Kidney capillary endothelial cell (primary cell): ENCODE measurements around the gene ZKSCAN3.
A peak's percentile ranks its signal among the peaks of the same experiment; 100 is the strongest.
"Not testable (repeated sequence)": the region's sequence is repeated elsewhere in the genome, so short reads cannot be mapped to it uniquely, and the experiment has no call there.

Experiments
- DNase-seq: peaks from one replicate; pipeline ENCODE4 v3.0.0-alpha.2; 2018; ENCODE audit warnings: low spot score

Gene ZKSCAN3

GRCh38 chr6:28377879-28378278 lies 28.1 kb downstream of the ZKSCAN3 start:
- no peak for DNase-seq

- DNase-seq = no peak
Observed at GRCh38 chr6:28378644-28379043, 28.9 kb downstream of the ZKSCAN3 start.

- no peak for DNase-seq
Observed at GRCh38 chr6:28380381-28380780, 30.6 kb downstream of the ZKSCAN3 start.

- peak; percentile 71 for DNase-seq
Observed at GRCh38 chr6:28383235-28384142, 33.7 kb downstream of the ZKSCAN3 start.

- DNase-seq = no peak
Observed at GRCh38 chr6:28384143-28384533, 34.4 kb downstream of the ZKSCAN3 start.

- DNase-seq = no peak
Observed at GRCh38 chr6:28390688-28391087, 40.9 kb downstream of the ZKSCAN3 start.

- peak; percentile 10 for DNase-seq
Observed at GRCh38 chr6:28393912-28394662, 44.3 kb downstream of the ZKSCAN3 start.

GRCh38 chr6:28395918-28396317 lies 46.2 kb downstream of the ZKSCAN3 start:
- no peak for DNase-seq

GRCh38 chr6:28399350-28400121 lies 49.8 kb downstream of the ZKSCAN3 start, which contains the start of gene ZSCAN12:
Gene ZSCAN12 (minus strand): TSS chr6:28399747. CDS start chr6:28398405, 1,342 bp downstream.
- peak; percentile 78 for DNase-seq

- no peak for DNase-seq
Observed at GRCh38 chr6:28400122-28400451, 50.3 kb downstream of the ZKSCAN3 start.

GRCh38 chr6:28401172-28401571 lies 51.4 kb downstream of the ZKSCAN3 start:
- no peak for DNase-seq

GRCh38 chr6:28402197-28402596 lies 52.5 kb downstream of the ZKSCAN3 start:
- DNase-seq = no peak

- DNase-seq = not testable (repeated sequence)
Observed at GRCh38 chr6:28403923-28404322, 54.2 kb downstream of the ZKSCAN3 start.

GRCh38 chr6:28407401-28407800 lies 57.7 kb downstream of the ZKSCAN3 start:
- no peak for DNase-seq

GRCh38 chr6:28408076-28408802 lies 58.5 kb downstream of the ZKSCAN3 start:
- DNase-seq = no peak

- no peak for DNase-seq
Observed at GRCh38 chr6:28410767-28411166, 61.0 kb downstream of the ZKSCAN3 start.

- DNase-seq = no peak
Observed at GRCh38 chr6:28413681-28414080, 63.9 kb downstream of the ZKSCAN3 start.
